Fibroblast of lung (primary cell): Measurements from ENCODE around the gene DYSF. TPM values are rescaled to one million over a fixed set of nuclear protein-coding genes. Genes with fewer than 3 reads are reported as not detected.

Experiments used
- DNase-seq, 2 donors: peaks; one replicate each; pipeline versions ENCODE4 v3.0.0 to v3.0.0-alpha.2; 2010; ENCODE audit warnings: low read depth in 2 of 2
- H2AFZ ChIP-seq: 2 replicates; pipeline ENCODE4 v1.5.1; 2012; ENCODE audit warnings: low read length, control low read depth, inconsistent platforms
- H3K27ac ChIP-seq: 2 replicates; pipeline ENCODE4 v1.5.1; 2011; ENCODE audit warnings: low read length, control low read depth; ENCODE audit not compliant: insufficient read depth
- H3K27me3 ChIP-seq: 2 replicates; pipeline ENCODE4 v1.5.1; 2011; ENCODE audit warnings: mild to moderate bottlenecking, low read length; ENCODE audit not compliant: control insufficient read depth, insufficient read depth
- H3K36me3 ChIP-seq: 2 replicates; pipeline ENCODE4 v1.5.1; 2011; ENCODE audit warnings: low read length; ENCODE audit not compliant: control insufficient read depth, insufficient read depth
- H3K4me1 ChIP-seq: 2 replicates; pipeline ENCODE4 v1.5.1; 2011; ENCODE audit warnings: low read length; ENCODE audit not compliant: control insufficient read depth, insufficient read depth; ENCODE audit errors: extremely low read depth
- H3K4me2 ChIP-seq: 2 replicates; pipeline ENCODE4 v1.5.1; 2011; ENCODE audit warnings: low read length, control low read depth; ENCODE audit not compliant: insufficient read depth; ENCODE audit errors: extremely low read depth
- H3K4me3 ChIP-seq, 4 experiments: fragments of 200-600 bp in 1 of 4; sonication (generic) in 1 of 4; replicated peaks in 1 of 4; 2 replicates each; pipeline ENCODE4 v1.5.1; 2011 to 2016; ENCODE audit warnings: low read length in 4 of 4, low read depth in 3 of 4, mild to moderate bottlenecking in 3 of 4, control low read depth in 2 of 4, inconsistent platforms in 1 of 4, mixed read lengths in 1 of 4; ENCODE audit not compliant: insufficient read depth in 1 of 4; ENCODE audit errors: control extremely low read depth in 1 of 4
- H3K79me2 ChIP-seq: 2 replicates; pipeline ENCODE4 v1.5.1; 2012; ENCODE audit warnings: mild to moderate bottlenecking, low read length, inconsistent platforms; ENCODE audit not compliant: control insufficient read depth, insufficient read depth
- H3K9ac ChIP-seq: 2 replicates; pipeline ENCODE4 v1.5.1; 2011; ENCODE audit warnings: mild to moderate bottlenecking, low read length, control low read depth; ENCODE audit not compliant: insufficient read depth
- H3K9me3 ChIP-seq: 2 replicates; pipeline ENCODE4 v1.5.1; 2012; ENCODE audit warnings: low read depth, low read length; ENCODE audit not compliant: control insufficient read depth, insufficient read depth
- H4K20me1 ChIP-seq: 2 replicates; pipeline ENCODE4 v1.5.1; 2011; ENCODE audit warnings: low read length; ENCODE audit not compliant: control insufficient read depth, insufficient read depth; ENCODE audit errors: extremely low read depth
- EZH2 ChIP-seq: IDR thresholded peaks from 2 replicates; pipeline ENCODE4 v1.5.1; 2012; ENCODE audit warnings: low read length, control low read depth, mild to moderate bottlenecking; ENCODE audit errors: missing control alignments
- polyA plus RNA-seq, 2 donors: library from polyadenylated mRNA; depleted of rRNA in 1 of 2; stranded (reverse) in 1 of 2; unstranded in 1 of 2; fragments of >200 nt; gene quantifications; 2 replicates each; pipeline ENCODE4 v1.2.1, GENCODE V29; 2011 to 2012; ENCODE audit warnings: missing spikeins in 1 of 2
- total RNA-seq: library from RNA; depleted of rRNA; stranded (reverse); fragments of >200 nt; gene quantifications from 2 replicates; pipeline ENCODE4 v1.2.1, GENCODE V29; 2014
- TF ChIP-seq, protein P1 (sequence below), 2 donors: IDR thresholded peaks in 1 of 2; conservative IDR thresholded peaks in 1 of 2; 1 replicate in 1 of 2; 2 replicates in 1 of 2; pipeline ENCODE4 v1.5.1; 2011 to 2012; ENCODE audit warnings: low read length in 2 of 2, control low read depth in 1 of 2, inconsistent platforms in 1 of 2, low read depth in 1 of 2, mild to moderate bottlenecking in 1 of 2

Gene DYSF
- total and polyA plus RNA-seq, 2 donors (not counting 1 experiment from before 2014, with no cell fraction given): under 0.01 to 0.67 TPM

DNA sequence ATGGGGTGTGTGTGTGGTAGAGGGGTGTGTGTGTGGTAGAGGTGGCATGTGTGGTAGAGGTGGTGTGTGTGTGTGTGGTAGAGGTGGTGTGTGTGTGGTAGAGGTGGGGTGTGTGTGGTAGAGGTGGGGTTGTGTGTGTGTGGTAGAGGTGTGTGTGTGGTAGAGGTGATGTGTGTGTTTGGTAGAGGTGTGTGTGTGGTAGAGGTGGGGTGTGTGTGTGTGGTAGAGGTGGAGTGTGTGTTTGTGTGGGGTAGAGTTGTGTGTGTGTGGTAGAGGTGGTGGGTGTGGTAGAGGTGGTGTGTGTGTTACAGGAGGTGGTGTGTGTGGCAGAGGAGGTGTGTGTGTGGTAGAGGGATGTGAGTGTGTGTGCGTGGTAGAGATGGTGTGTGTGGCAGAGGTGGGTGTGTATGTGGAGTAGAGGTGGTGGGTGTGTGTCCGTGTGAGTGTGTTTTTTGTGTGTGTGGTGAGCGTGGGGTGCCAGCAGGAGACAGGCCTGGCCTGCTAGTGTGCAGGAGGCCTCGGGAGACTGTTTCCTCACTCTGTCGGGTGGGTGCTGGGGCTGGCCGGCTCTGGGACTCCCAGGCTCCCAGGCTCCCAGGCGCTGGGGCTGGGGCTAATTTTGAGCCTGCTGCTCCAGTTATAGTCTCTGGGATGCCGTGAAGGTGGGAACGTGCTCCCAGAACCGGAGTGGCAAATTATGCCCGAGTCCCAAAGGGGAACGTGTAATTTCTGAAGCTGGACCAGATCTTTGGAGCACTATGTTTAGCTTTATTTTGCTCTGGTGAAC, 165.2 kb downstream of the DYSF start:
- DNase-seq: peak in 1 of 2 donors; percentile 3
- TF ChIP-seq, protein P1, sequence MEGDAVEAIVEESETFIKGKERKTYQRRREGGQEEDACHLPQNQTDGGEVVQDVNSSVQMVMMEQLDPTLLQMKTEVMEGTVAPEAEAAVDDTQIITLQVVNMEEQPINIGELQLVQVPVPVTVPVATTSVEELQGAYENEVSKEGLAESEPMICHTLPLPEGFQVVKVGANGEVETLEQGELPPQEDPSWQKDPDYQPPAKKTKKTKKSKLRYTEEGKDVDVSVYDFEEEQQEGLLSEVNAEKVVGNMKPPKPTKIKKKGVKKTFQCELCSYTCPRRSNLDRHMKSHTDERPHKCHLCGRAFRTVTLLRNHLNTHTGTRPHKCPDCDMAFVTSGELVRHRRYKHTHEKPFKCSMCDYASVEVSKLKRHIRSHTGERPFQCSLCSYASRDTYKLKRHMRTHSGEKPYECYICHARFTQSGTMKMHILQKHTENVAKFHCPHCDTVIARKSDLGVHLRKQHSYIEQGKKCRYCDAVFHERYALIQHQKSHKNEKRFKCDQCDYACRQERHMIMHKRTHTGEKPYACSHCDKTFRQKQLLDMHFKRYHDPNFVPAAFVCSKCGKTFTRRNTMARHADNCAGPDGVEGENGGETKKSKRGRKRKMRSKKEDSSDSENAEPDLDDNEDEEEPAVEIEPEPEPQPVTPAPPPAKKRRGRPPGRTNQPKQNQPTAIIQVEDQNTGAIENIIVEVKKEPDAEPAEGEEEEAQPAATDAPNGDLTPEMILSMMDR (conservative IDR thresholded peaks at IDR 0.05 in 1 of 2, IDR thresholded peaks at IDR 0.05 in 1 of 2; ENCODE audit: low read depth in 1 of 2, low read length in 2 of 2): no peak
- no peak for TF ChIP-seq EZH2
- Histone ChIP-seq H3K36me3 (no peaks in the 10 kb centered on the region), H3K27me3 (no peaks in the 10 kb centered on the region), H3K27ac (no peak overlapping the region), H3K9me3 (no peaks in the 10 kb centered on the region), H3K4me3 (no peak overlapping the region), H2AFZ (no peak overlapping the region), H3K4me1 (no peaks in the 10 kb centered on the region), H3K79me2 (no peaks in the 10 kb centered on the region), H4K20me1 (no peaks in the 10 kb centered on the region), H3K9ac (no peak overlapping the region), H3K4me2 (no peak overlapping the region)

DNA sequence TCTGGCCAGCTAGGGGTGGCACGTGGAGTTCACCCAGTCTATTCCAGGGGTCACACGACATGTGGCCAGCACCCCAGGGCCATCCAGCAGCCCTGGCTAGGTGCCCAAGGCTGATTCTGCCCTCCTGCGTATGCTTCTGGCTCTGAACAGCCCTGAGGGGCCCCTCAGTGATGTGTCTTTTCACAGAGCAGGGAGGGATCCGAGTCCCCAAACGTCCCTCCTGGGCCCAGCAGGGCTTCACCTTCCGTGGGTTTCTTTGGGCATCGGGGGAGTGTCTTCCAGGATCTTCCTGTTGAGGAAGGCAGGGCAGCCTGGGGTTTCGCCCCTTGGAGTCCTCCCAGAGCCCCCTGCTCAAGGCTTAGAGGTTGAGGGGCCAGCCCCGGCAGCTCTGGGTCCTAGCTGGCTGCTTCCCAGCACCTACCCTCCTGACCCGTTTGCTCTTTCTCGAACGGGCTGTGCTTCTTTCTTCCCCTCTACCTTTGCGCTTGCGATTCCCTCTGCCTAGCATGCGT, 165.9 kb downstream of the DYSF start:
- no peaks in the 10 kb centered on the region for H3K27me3 ChIP-seq
- no peaks in the 10 kb centered on the region for H3K36me3 ChIP-seq
- no peak overlapping the region for H3K4me2 ChIP-seq
- no peak overlapping the region for H3K9ac ChIP-seq
- H3K4me1 ChIP-seq: no peaks in the 10 kb centered on the region
- no peaks in the 10 kb centered on the region for H3K9me3 ChIP-seq
- no peaks in the 10 kb centered on the region for H4K20me1 ChIP-seq
- H2AFZ ChIP-seq: no peak overlapping the region
- no peak for TF ChIP-seq EZH2
- TF ChIP-seq, protein P1 (conservative IDR thresholded peaks at IDR 0.05 in 1 of 2, IDR thresholded peaks at IDR 0.05 in 1 of 2; ENCODE audit: low read depth in 1 of 2, low read length in 2 of 2): no peak
- H3K27ac ChIP-seq: no peak overlapping the region
- DNase-seq: no peak
- no peak overlapping the region for H3K4me3 ChIP-seq
- H3K79me2 ChIP-seq: no peaks in the 10 kb centered on the region

DNA sequence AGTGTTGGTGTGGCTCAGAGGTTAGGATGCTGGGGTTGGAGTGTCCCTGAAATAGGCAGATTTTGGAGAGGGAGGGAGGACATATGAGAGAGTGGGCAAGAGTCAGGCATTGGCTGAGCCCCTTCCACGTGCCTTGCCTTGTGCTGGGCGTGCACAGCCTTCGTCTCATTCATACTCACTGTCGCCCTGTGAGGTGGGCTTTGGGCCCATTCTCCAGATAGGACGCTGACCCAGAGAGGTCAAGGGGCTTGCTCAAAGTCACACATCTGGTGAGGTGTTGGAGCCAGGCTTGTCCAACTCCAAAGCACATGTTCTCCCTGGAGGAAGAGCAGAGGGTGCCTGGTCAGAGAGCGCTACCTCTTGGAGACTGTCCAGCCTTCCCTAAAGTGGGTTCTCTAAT, 166.8 kb downstream of the DYSF start:
- Histone ChIP-seq H3K4me3 (no peak overlapping the region), H3K27me3 (no peaks in the 10 kb centered on the region), H3K9me3 (no peaks in the 10 kb centered on the region), H3K9ac (no peak overlapping the region), H2AFZ (no peak overlapping the region), H4K20me1 (no peaks in the 10 kb centered on the region), H3K36me3 (no peaks in the 10 kb centered on the region), H3K79me2 (no peaks in the 10 kb centered on the region), H3K4me1 (no peaks in the 10 kb centered on the region), H3K27ac (no peak overlapping the region), H3K4me2 (no peak overlapping the region)
- TF ChIP-seq, protein P1 (conservative IDR thresholded peaks at IDR 0.05 in 1 of 2, IDR thresholded peaks at IDR 0.05 in 1 of 2; ENCODE audit: low read depth in 1 of 2, low read length in 2 of 2): no peak
- DNase-seq: no peak
